ENCODE data around the gene BOLA2. TPM values are rescaled to one million over a fixed set of nuclear protein-coding genes. Genes with fewer than 3 reads are reported as not detected.
A peak's percentile ranks its signal among the peaks of the same experiment; 100 is the strongest.
"Not testable (repeated sequence)": the region's sequence is repeated elsewhere in the genome, so short reads cannot be mapped to it uniquely, and the experiment has no call there.

Gene BOLA2
- 8.8 TPM for total RNA-seq
- long read RNA-seq, transcript BOLA2-201 (3 exons, 1,012 nt) = major isoform, 5 of 6 reads
- long read RNA-seq, partial matches to known transcripts = 0 of 6 reads
- long read RNA-seq, other reads (novel, unspliced or antisense) = 1 of 6 reads

GRCh38 chr16:29454269-29454668 is at the start of gene BOLA2, which contains the start of gene SLX1B:
Gene BOLA2, minus strand, starts transcription at chr16:29454351. Its CDS starts 98 bp downstream, at chr16:29454253.
Gene SLX1B, plus strand, starts transcription at chr16:29454533.
- not testable (repeated sequence) for DNase-seq (ENCODE audit: low spot score)

- DNase-seq (ENCODE audit: low spot score) = peak; percentile 60
These were observed 28.1 kb upstream of the BOLA2 start for GRCh38 chr16:29482276-29482675.

GRCh38 chr16:29472065-29472464 is 17.9 kb upstream of the BOLA2 start:
- DNase-seq (ENCODE audit: low spot score) = not testable (repeated sequence)

- peak; percentile 91 for DNase-seq (ENCODE audit: low spot score)
These were observed 15.5 kb upstream of the BOLA2 start for GRCh38 chr16:29469660-29470059.

GRCh38 chr16:29467654-29468366 is 13.7 kb upstream of the BOLA2 start:
- DNase-seq (ENCODE audit: low spot score) = not testable (repeated sequence)

- not testable (repeated sequence) for DNase-seq (ENCODE audit: low spot score)
These were observed 12.8 kb upstream of the BOLA2 start for GRCh38 chr16:29466904-29467303.

- not testable (repeated sequence) for DNase-seq (ENCODE audit: low spot score)
These were observed 12.1 kb upstream of the BOLA2 start for GRCh38 chr16:29465985-29466824.

- not testable (repeated sequence) for DNase-seq (ENCODE audit: low spot score)
These were observed 6.5 kb upstream of the BOLA2 start for GRCh38 chr16:29460647-29461030.

- DNase-seq (ENCODE audit: low spot score) = not testable (repeated sequence)
These were observed 5.8 kb upstream of the BOLA2 start, which contains the start of gene SULT1A4 for GRCh38 chr16:29459706-29460646. Gene SULT1A4, plus strand, starts transcription at chr16:29459913. Its CDS starts 1,473 bp downstream, at chr16:29461386.

GRCh38 chr16:29457660-29458059 is 3.5 kb upstream of the BOLA2 start:
- peak; percentile 62 for DNase-seq (ENCODE audit: low spot score)

- DNase-seq (ENCODE audit: low spot score) = not testable (repeated sequence)
These were observed 677 bp upstream of the BOLA2 start for GRCh38 chr16:29454828-29455227.

- not testable (repeated sequence) for DNase-seq (ENCODE audit: low spot score)
These were observed 397 bp downstream of the BOLA2 start for GRCh38 chr16:29453754-29454153.

GRCh38 chr16:29425390-29425789 is 28.8 kb downstream of the BOLA2 start:
- DNase-seq (ENCODE audit: low spot score) = not testable (repeated sequence)

- DNase-seq (ENCODE audit: low spot score) = not testable (repeated sequence)
These were observed 30.6 kb downstream of the BOLA2 start for GRCh38 chr16:29423587-29423986.

GRCh38 chr16:29405249-29405648 is 48.9 kb downstream of the BOLA2 start:
- not testable (repeated sequence) for DNase-seq (ENCODE audit: low spot score)

Other genes starting within 250 kb of the BOLA2 start
- gene NPIPB11, start 47.6 kb downstream of the BOLA2 start, total RNA-seq = 1.3 TPM
- 32.5 TPM for gene SLX1B, start 182 bp upstream of the BOLA2 start, total RNA-seq
- 11.6 TPM for gene SULT1A4, start 5.6 kb upstream of the BOLA2 start, total RNA-seq
- gene NPIPB12, start 52.1 kb upstream of the BOLA2 start, total RNA-seq = 60.0 TPM
- 2.9 TPM for gene SPN, start 208.9 kb upstream of the BOLA2 start, total RNA-seq
- 3.4 TPM for gene QPRT, start 224.8 kb upstream of the BOLA2 start, total RNA-seq

Data from mesenteric fat pad (tissue), 1 donor.